HG02798 (cell line): ENCODE measurements around the gene MCCC1.
"Not testable (repeated sequence)": the region's sequence is repeated elsewhere in the genome, so short reads cannot be mapped to it uniquely, and the experiment has no call there.

Experiments used
- ATAC-seq: cut with Tn5 transposase; IDR thresholded peaks from one replicate; pipeline ENCODE4 v1.9.1; 2021; ENCODE audit warnings: mild to moderate bottlenecking; ENCODE audit not compliant: unreplicated experiment, poor library complexity

The MCCC1 gene

GRCh38 chr3:182999767-183000166 lies 99.5 kb downstream of the MCCC1 start:
- no peak for ATAC-seq

- not testable (repeated sequence) for ATAC-seq
Measured at GRCh38 chr3:182993486-182994201, 105.7 kb downstream of the MCCC1 start.

- no peak for ATAC-seq
Measured at GRCh38 chr3:182989566-182989965, 109.7 kb downstream of the MCCC1 start.

- ATAC-seq = no peak
Measured at GRCh38 chr3:182986021-182986420, 113.3 kb downstream of the MCCC1 start.

- no peak for ATAC-seq
Measured at GRCh38 chr3:182983876-182984275, 115.4 kb downstream of the MCCC1 start.

- ATAC-seq = no peak
Measured at GRCh38 chr3:182981038-182981380, 118.3 kb downstream of the MCCC1 start.

- peak; percentile 94 for ATAC-seq
Measured at GRCh38 chr3:182980204-182981037, 118.9 kb downstream of the MCCC1 start, which contains the start of gene DCUN1D1. DCUN1D1 (minus strand) TSS chr3:182980538; CDS start chr3:182980489, 49 bp downstream.

GRCh38 chr3:182979674-182980191 lies 119.6 kb downstream of the MCCC1 start:
- no peak for ATAC-seq

GRCh38 chr3:182979103-182979673 lies 120.1 kb downstream of the MCCC1 start:
- ATAC-seq = no peak

GRCh38 chr3:182978387-182978786 lies 120.9 kb downstream of the MCCC1 start:
- no peak for ATAC-seq

GRCh38 chr3:182973047-182973446 lies 126.2 kb downstream of the MCCC1 start:
- no peak for ATAC-seq

GRCh38 chr3:182972387-182972786 lies 126.9 kb downstream of the MCCC1 start:
- no peak for ATAC-seq

GRCh38 chr3:182971637-182972036 lies 127.7 kb downstream of the MCCC1 start:
- ATAC-seq = peak; percentile 46

GRCh38 chr3:182970811-182971418 lies 128.4 kb downstream of the MCCC1 start:
- ATAC-seq = no peak

- ATAC-seq = no peak
Measured at GRCh38 chr3:182969853-182970252, 129.4 kb downstream of the MCCC1 start.

- ATAC-seq = no peak
Measured at GRCh38 chr3:182969277-182969676, 130.0 kb downstream of the MCCC1 start.

- peak; percentile 66 for ATAC-seq
Measured at GRCh38 chr3:182967218-182968204, 131.8 kb downstream of the MCCC1 start.

GRCh38 chr3:182965861-182966366 lies 133.4 kb downstream of the MCCC1 start:
- no peak for ATAC-seq
